Esophagus muscularis mucosa (tissue), 4 donors: ENCODE results near the gene FAT2. TPM values are rescaled to one million over a fixed set of nuclear protein-coding genes. Genes with fewer than 3 reads are reported as not detected.

Experiments used
- DNase-seq: peaks from one replicate; pipeline ENCODE4 v3.0.0-alpha.2; 2017; ENCODE audit errors: extremely low spot score
- H3K27ac ChIP-seq, 4 donors: fragments of 200-600 bp; sonication (generic); replicated peaks in 1 of 4; 1 replicate in 3 of 4; 2 replicates in 1 of 4; pipeline ENCODE4 v1.5.1; 2016 to 2019; ENCODE audit warnings: mild to moderate bottlenecking in 1 of 4
- H3K27me3 ChIP-seq, 4 donors: fragments of 200-600 bp; sonication (generic); one replicate each; pipeline versions ENCODE4 v1.5.1 to v1.6.0; 2016 to 2019
- H3K36me3 ChIP-seq, 4 donors: fragments of 200-600 bp; sonication (generic); one replicate each; pipeline ENCODE4 v1.5.1; 2016 to 2019
- H3K4me1 ChIP-seq, 4 donors: fragments of 200-600 bp; sonication (generic); one replicate each; pipeline ENCODE4 v1.5.1; 2016 to 2019
- H3K4me3 ChIP-seq, 4 donors: fragments of 200-600 bp; sonication (generic); 1 replicate in 2 of 4; 2 replicates in 2 of 4; pipeline ENCODE4 v1.5.1; 2016 to 2019; ENCODE audit warnings: mild to moderate bottlenecking in 4 of 4, moderate library complexity in 1 of 4
- H3K9me3 ChIP-seq, 4 donors: fragments of 200-600 bp; sonication (generic); 1 replicate in 3 of 4; 2 replicates in 1 of 4; pipeline ENCODE4 v1.5.1; 2016 to 2019
- CTCF ChIP-seq, 3 experiments: fragments of 200-600 bp in 2 of 3; fragments of 450-650 bp in 1 of 3; sonication (generic) in 2 of 3; IDR thresholded peaks; one replicate each; pipeline ENCODE4 v1.5.1; 2017 to 2019; ENCODE audit warnings: antibody characterized with exemption in 3 of 3, mild to moderate bottlenecking in 2 of 3, moderate library complexity in 1 of 3
- EP300 ChIP-seq: sonication (generic); formaldehyde crosslinking; IDR thresholded peaks from one replicate; pipeline ENCODE4 v1.6.1; 2017; ENCODE audit warnings: antibody characterized with exemption
- POLR2A ChIP-seq: fragments of 450-650 bp; IDR thresholded peaks from one replicate; pipeline ENCODE4 v1.6.1; 2017; ENCODE audit warnings: antibody characterized with exemption, moderate library complexity, mild to moderate bottlenecking, low read depth
- POLR2AphosphoS5 ChIP-seq, 2 donors: sonication (generic); formaldehyde crosslinking; IDR thresholded peaks; one replicate each; pipeline ENCODE4 v1.6.1; 2017; ENCODE audit warnings: antibody characterized with exemption in 2 of 2
- WGBS: methylation state at CpG from one replicate; pipeline ENCODE4 v1.1.5; 2018; 5-methylcytosine and 5-hydroxymethylcytosine counted together
- intact Hi-C: fragments of 100-400 bp; cut with DNase I; formaldehyde crosslinking; loops from one replicate; pipeline ENCODE4 v1.15.1; 2023
- total RNA-seq, 4 donors: library from RNA; depleted of rRNA; stranded (reverse); fragments of >200 nt; gene quantifications; one replicate each; pipeline versions ENCODE4 v1.1.0 to v1.2.1, GENCODE V29; 2016

Gene FAT2
- total RNA-seq, 4 donors from 2014 or later: not detected

GRCh38 chr5:151584057-151584937 is 6.8 kb downstream of the FAT2 start:
- no peak overlapping the region for H3K27ac ChIP-seq
- no peaks in the 10 kb centered on the region for H3K27me3 ChIP-seq
- no peaks in the 10 kb centered on the region for H3K4me1 ChIP-seq
- DNase-seq: no peak
- 86% methylated on average over 13 of the region's 14 CpGs for WGBS
- no peak for TF ChIP-seq EP300
- no peak for TF ChIP-seq POLR2AphosphoS5 (IDR thresholded peaks at IDR 0.05)
- no peak for TF ChIP-seq POLR2A
- no peak for TF ChIP-seq CTCF (IDR thresholded peaks at IDR 0.05)
- no peaks in the 10 kb centered on the region for H3K9me3 ChIP-seq
- intact Hi-C loops: loop anchor here (5.0 kb wide), 1 partner anchor 207 kb away; no protein-coding TSS in a partner anchor
- no peaks in the 10 kb centered on the region for H3K36me3 ChIP-seq
- no peak overlapping the region for H3K4me3 ChIP-seq

- intact Hi-C loops: loop anchor here (5.0 kb wide), 1 partner anchor 205 kb away; no protein-coding TSS in a partner anchor
- DNase-seq: no peak
Measured at GRCh38 chr5:151581812-151582583, 9.1 kb downstream of the FAT2 start.

GRCh38 chr5:151581347-151581746 is 9.8 kb downstream of the FAT2 start:
- TF ChIP-seq CTCF (IDR thresholded peaks at IDR 0.05) (no peak), EP300 (no peak), POLR2AphosphoS5 (IDR thresholded peaks at IDR 0.05) (no peak), POLR2A (no peak)
- Histone ChIP-seq H3K27me3 (no peaks in the 10 kb centered on the region), H3K36me3 (no peaks in the 10 kb centered on the region), H3K9me3 (no peaks in the 10 kb centered on the region), H3K4me1 (no peaks in the 10 kb centered on the region), H3K27ac (no peak overlapping the region), H3K4me3 (no peak overlapping the region)
- intact Hi-C loops: loop anchor here (5.0 kb wide), 1 partner anchor 204 kb away; no protein-coding TSS in a partner anchor
- DNase-seq: no peak
- 96% methylated on average over 4 of the region's 4 CpGs for WGBS

More at GRCh38 chr5:151581812-151582583, 9.1 kb downstream of the FAT2 start:
- Histone ChIP-seq H3K27ac (no peak overlapping the region), H3K36me3 (no peaks in the 10 kb centered on the region), H3K9me3 (no peaks in the 10 kb centered on the region), H3K4me3 (no peak overlapping the region), H3K4me1 (no peaks in the 10 kb centered on the region), H3K27me3 (no peaks in the 10 kb centered on the region)
- 94% methylated on average over 4 of the region's 6 CpGs for WGBS
- TF ChIP-seq EP300 (no peak), CTCF (IDR thresholded peaks at IDR 0.05) (no peak), POLR2A (no peak), POLR2AphosphoS5 (IDR thresholded peaks at IDR 0.05) (no peak)

- TF ChIP-seq CTCF (IDR thresholded peaks at IDR 0.05): no peak
- TF ChIP-seq POLR2A: no peak
- no peak for TF ChIP-seq EP300
- TF ChIP-seq POLR2AphosphoS5 (IDR thresholded peaks at IDR 0.05): no peak
- Histone ChIP-seq H3K27ac (no peak overlapping the region), H3K27me3 (no peaks in the 10 kb centered on the region), H3K9me3 (no peaks in the 10 kb centered on the region), H3K4me1 (no peaks in the 10 kb centered on the region), H3K36me3 (no peaks in the 10 kb centered on the region), H3K4me3 (no peak overlapping the region)
- intact Hi-C loops: loop anchor here (5.0 kb wide), 1 partner anchor 204 kb away; no protein-coding TSS in a partner anchor
- 74% methylated on average over 6 of the region's 6 CpGs for WGBS
- DNase-seq: no peak
Measured at GRCh38 chr5:151580858-151581257, 10.3 kb downstream of the FAT2 start.
